Testis (tissue), 2 donors: ENCODE data around the gene TRAP1.

Source experiments
- CTCF ChIP-seq, 3 experiments: fragments of 450-650 bp in 2 of 3; fragments of 200-600 bp in 1 of 3; sonication (generic) in 1 of 3; IDR thresholded peaks; one replicate each; pipeline ENCODE4 v1.5.1; 2016 to 2019; ENCODE audit warnings: antibody characterized with exemption in 3 of 3, mild to moderate bottlenecking in 2 of 3, moderate library complexity in 1 of 3
- POLR2A ChIP-seq: fragments of 450-650 bp; IDR thresholded peaks from one replicate; pipeline ENCODE4 v1.6.1; 2017; ENCODE audit warnings: antibody characterized with exemption, mild to moderate bottlenecking, moderate library complexity

- no peak for TF ChIP-seq CTCF (IDR thresholded peaks at IDR 0.05)
- no peak for TF ChIP-seq POLR2A
Observed at GRCh38 chr16:3718628-3719027, 1.3 kb upstream of the TRAP1 start.
